Astrocyte of the cerebellum (primary cell): ENCODE measurements around the gene PISD.
"Not testable (repeated sequence)": the region's sequence is repeated elsewhere in the genome, so short reads cannot be mapped to it uniquely, and the experiment has no call there.

Source experiments
- DNase-seq: peaks from one replicate; pipeline ENCODE4 v3.0.0-alpha.2; 2011; ENCODE audit warnings: low read depth
- H3K4me3 ChIP-seq: 2 replicates; pipeline ENCODE4 v1.5.1; 2011; ENCODE audit warnings: mild to moderate bottlenecking, low read depth, low read length, moderate library complexity
- in situ Hi-C: cut with HindIII; loops from 2 replicates; pipeline ENCODE4 v1.10.0; 2017; ENCODE audit warnings: low sequenced_read_pairs
- TF ChIP-seq, protein P1 (sequence below): IDR thresholded peaks from 2 replicates; pipeline ENCODE4 v1.5.1; 2012; ENCODE audit warnings: low read length, low read depth, moderate library complexity, mild to moderate bottlenecking; ENCODE audit errors: missing control alignments

Gene PISD

GRCh38 chr22:31683181-31684105 is 21.4 kb upstream of the PISD start:
- in situ Hi-C loops: loop anchor here (10.0 kb wide), 1 partner anchor 61 kb away; no protein-coding TSS in a partner anchor
- no peak overlapping the region for H3K4me3 ChIP-seq
- TF ChIP-seq, protein P1, sequence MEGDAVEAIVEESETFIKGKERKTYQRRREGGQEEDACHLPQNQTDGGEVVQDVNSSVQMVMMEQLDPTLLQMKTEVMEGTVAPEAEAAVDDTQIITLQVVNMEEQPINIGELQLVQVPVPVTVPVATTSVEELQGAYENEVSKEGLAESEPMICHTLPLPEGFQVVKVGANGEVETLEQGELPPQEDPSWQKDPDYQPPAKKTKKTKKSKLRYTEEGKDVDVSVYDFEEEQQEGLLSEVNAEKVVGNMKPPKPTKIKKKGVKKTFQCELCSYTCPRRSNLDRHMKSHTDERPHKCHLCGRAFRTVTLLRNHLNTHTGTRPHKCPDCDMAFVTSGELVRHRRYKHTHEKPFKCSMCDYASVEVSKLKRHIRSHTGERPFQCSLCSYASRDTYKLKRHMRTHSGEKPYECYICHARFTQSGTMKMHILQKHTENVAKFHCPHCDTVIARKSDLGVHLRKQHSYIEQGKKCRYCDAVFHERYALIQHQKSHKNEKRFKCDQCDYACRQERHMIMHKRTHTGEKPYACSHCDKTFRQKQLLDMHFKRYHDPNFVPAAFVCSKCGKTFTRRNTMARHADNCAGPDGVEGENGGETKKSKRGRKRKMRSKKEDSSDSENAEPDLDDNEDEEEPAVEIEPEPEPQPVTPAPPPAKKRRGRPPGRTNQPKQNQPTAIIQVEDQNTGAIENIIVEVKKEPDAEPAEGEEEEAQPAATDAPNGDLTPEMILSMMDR: no peak
- DNase-seq: no peak

DNA sequence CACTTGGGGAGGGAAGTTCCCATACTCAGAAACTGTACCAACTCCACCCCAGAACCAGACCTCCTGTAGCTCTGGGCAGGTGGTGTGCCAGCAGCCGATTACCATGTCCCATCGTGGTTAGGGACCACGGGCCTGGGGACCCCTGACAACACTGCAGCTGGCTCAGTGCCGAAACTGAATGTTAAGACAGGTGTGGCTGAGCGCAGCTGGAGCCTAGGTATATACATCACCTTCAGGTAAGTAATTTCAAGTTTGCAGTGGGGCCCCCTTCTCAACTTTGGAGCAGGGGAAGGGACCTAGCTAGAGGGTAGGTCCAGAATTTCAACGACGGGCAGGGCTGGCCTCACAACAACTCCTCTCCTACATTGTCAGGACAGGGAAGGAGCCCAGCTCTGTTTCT is 20.7 kb upstream of the PISD start:
- DNase-seq: no peak
- no peak overlapping the region for H3K4me3 ChIP-seq
- TF ChIP-seq, protein P1: no peak
- in situ Hi-C loops: loop anchor here (10.0 kb wide), 1 partner anchor 62 kb away; no protein-coding TSS in a partner anchor

DNA sequence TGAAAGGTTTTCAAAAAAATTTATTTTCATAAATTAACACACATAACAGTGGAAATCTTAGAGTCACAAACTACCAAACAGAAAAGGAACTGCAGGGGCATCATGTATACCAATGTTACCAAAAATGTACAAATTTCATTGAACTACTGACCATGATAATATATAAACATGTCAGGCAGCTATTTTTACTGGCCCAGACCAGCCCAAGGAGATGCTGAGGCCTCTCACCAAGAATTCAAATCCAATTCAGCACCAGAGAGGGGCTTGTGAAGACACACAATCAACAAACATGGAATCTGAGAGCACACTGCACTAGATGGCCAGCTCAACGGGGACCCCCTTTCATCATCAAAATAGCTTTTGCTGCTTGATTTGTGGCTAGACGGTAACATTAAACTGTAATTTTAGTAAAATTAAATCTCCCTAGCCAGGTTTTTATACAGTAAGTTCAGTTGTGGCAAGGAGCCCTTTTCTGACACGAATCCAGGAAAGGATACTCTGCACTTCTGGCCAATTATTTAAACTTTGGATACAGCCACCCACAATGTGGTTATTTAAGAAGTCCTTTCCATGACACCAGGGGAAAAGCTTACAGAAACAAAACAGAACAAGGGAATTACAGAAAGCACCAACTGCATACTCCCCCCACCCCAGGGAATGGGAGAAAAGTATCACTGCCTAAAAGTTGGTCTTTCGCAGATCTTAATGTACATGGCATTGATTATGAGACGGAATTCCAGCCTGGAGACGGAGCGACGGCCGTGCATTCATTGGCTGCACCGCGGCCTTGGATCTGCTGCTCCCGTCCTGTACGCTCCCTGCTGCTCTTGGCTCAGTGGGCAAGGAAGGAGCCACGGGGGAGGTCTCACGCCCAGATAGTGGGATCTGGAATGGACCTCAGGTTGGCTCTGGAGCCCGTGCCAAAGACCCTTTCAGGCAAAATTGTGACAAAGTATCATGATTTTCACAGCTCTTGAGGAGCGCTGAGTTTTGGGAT is 19.6 kb upstream of the PISD start:
- peak overlapping the region; percentile 7 for H3K4me3 ChIP-seq
- in situ Hi-C loops: loop anchor here (10.0 kb wide), 1 partner anchor 63 kb away; no protein-coding TSS in a partner anchor
- DNase-seq: peak; percentile 68
- TF ChIP-seq, protein P1: no peak

DNA sequence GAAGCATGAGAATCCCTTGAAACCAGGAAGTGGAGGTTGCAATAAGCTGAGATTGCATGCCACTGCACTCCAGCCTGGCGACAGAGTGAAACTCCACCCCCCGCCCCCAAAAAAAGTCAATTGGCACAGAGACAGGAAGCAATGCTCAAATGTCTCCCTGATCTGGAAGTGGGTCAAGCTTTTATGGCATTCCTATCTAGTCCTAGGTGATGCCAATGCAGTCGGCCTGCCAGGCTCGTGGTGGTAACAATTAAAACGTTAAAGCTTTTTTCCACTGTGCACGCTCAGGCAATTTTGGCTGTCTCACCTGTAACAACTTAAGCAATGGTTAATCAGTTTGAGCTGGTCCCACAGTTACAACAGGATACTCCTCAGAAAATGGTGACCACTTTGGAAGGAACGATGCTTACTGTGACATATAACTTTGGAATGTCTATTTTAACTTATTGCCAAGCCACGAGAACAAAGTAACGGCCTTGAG is 18.9 kb upstream of the PISD start:
- TF ChIP-seq, protein P1: no peak
- H3K4me3 ChIP-seq: no peak overlapping the region
- DNase-seq: peak; percentile 66
- in situ Hi-C loops: loop anchor here (10.0 kb wide), 1 partner anchor 64 kb away; no protein-coding TSS in a partner anchor

GRCh38 chr22:31678748-31679147 is 16.7 kb upstream of the PISD start:
- in situ Hi-C loops: no loop called here
- no peak overlapping the region for H3K4me3 ChIP-seq
- TF ChIP-seq, protein P1: no peak
- no peak for DNase-seq

DNA sequence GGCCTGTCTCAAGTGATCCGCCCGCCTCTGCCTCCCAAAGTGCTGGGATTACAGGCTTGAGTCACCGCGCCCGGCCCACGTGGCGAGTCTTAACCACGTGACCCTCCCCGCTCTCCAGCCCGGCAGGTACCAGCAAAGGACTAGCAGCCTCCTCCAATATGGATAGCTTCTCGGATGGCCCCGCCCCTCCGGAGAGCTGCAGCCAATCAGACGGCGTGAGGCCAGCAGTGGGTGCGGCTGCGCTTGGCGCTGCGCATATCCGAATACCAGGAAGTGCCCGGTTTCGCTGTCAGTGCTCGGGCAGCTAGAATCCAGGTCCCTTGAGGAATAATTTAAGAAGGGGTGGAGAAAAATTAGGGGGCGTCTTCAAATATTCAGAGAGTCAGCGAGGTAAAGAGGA is 14.7 kb upstream of the PISD start:
- in situ Hi-C loops: no loop called here
- peak; percentile 62 for DNase-seq
- H3K4me3 ChIP-seq: peak overlapping the region; percentile 36
- TF ChIP-seq, protein P1: no peak

- H3K4me3 ChIP-seq, in situ Hi-C loops, DNase-seq: not testable (repeated sequence)
Measured at GRCh38 chr22:31674219-31674618, 12.2 kb upstream of the PISD start.

DNA sequence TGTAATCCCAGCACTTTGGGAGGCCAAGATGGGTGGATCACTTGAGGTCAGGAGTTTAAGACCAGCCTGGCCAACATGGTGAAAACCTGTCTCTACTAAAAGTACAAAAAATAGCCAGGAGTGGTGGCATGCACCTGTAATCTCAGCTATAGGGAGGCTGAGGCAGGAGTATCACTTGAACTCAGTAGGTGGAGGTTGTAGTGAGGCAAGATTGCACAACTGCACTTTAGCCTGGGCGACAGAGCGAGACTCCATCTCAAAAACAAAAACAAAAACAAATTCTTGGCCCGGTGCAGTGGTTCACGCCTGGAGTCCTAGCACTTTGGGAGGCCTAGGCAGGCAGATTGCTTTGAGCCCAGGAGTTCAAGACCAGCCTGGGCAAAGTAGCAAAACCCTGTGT is 6.8 kb upstream of the PISD start:
- DNase-seq, H3K4me3 ChIP-seq: not testable (repeated sequence)
- in situ Hi-C loops: loop anchor here (5.0 kb wide), 1 partner anchor 52 kb away; no protein-coding TSS in a partner anchor
